ENCODE data around the gene CACNA1I.

DNA sequence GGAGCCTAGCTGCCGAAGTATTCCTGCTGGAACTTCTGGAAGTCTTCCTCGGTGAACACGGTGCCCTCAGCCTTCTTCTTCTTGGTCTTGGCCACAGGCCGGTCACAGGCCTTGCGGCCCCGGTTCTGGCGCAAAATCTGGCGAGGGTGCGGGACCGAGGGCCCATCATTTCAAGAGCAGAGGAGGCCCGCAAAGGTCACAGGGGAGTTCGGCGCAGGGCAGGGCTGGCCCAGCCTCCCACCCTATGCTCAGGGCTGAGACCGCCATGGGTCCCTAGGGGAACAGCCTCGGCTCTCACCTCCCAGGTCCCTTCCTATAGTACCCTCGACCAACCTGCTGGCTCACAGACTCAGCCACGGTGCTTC, 41.1 kb upstream of the CACNA1I start:
- TF ChIP-seq CTCF (conservative IDR thresholded peaks at IDR 0.05 in 1 of 2, IDR thresholded peaks at IDR 0.05 in 1 of 2; ENCODE audit: extremely low read depth in 1 of 2, insufficient read depth in 1 of 2, low read depth in 1 of 2, low read length in 2 of 2) (no peak), EZH2 (IDR thresholded peaks at IDR 0.05; ENCODE audit: borderline replicate concordance, low read length) (no peak)

Measured in mammary epithelial cell (primary cell).